Calu3 (cell line): ENCODE measurements around the gene CDK5RAP2. TPM values are rescaled to one million over a fixed set of nuclear protein-coding genes. Genes with fewer than 3 reads are reported as not detected.

ENCODE experiments used
- BruUV-seq: library from RNA; stranded (reverse); fragments of 400-500 nt; replicated peaks from 2 replicates; lab custom pipeline; 2021; lab: Mats Ljungman, UMichigan
- CTCF ChIA-PET: fragments of 300-600 bp; sonication (Branson Sonifier 250); formaldehyde crosslinking; loops from one replicate; lab custom pipeline; 2022; ENCODE audit warnings: antibody characterized with exemption; lab: Charles Lee
- DNase-seq: peaks from one replicate; pipeline ENCODE4 v3.0.0; 2022
- H3K27ac Mint-ChIP-seq: one replicate; pipeline ENCODE4 v1.8.0; 2022; ENCODE audit warnings: mixed read lengths; ENCODE audit not compliant: unreplicated experiment
- H3K27me3 Mint-ChIP-seq: one replicate; pipeline ENCODE4 v1.8.0; 2022; ENCODE audit warnings: mixed read lengths; ENCODE audit not compliant: unreplicated experiment
- H3K36me3 Mint-ChIP-seq: one replicate; pipeline ENCODE4 v1.8.0; 2022; ENCODE audit warnings: mild to moderate bottlenecking, moderate library complexity, mixed read lengths; ENCODE audit not compliant: insufficient read depth, unreplicated experiment
- H3K4me1 Mint-ChIP-seq: one replicate; pipeline ENCODE4 v1.8.0; 2022; ENCODE audit warnings: mild to moderate bottlenecking, low read depth, mixed read lengths; ENCODE audit not compliant: unreplicated experiment
- H3K4me3 Mint-ChIP-seq: one replicate; pipeline ENCODE4 v1.8.0; 2022; ENCODE audit warnings: mild to moderate bottlenecking, low read depth, moderate library complexity, mixed read lengths; ENCODE audit not compliant: unreplicated experiment
- H3K9me3 Mint-ChIP-seq: one replicate; pipeline ENCODE4 v1.8.0; 2022; ENCODE audit warnings: low read depth, mixed read lengths; ENCODE audit not compliant: unreplicated experiment
- intact Hi-C: fragments of 100-400 bp; cut with micrococcal nuclease; formaldehyde crosslinking; loops from one replicate; pipeline ENCODE4 v1.10.0; 2022; ENCODE audit not compliant: unreplicated experiment
- total RNA-seq: library from RNA; stranded (reverse); gene quantifications from 2 replicates; pipeline ENCODE4 v1.2.3, GENCODE V29; 2022
- TF ChIP-seq, protein P1 (sequence below): fragments of 200-600 bp; IDR thresholded peaks from one replicate; pipeline ENCODE4 v1.8.0; 2022; ENCODE audit warnings: antibody characterized with exemption; ENCODE audit not compliant: unreplicated experiment

The CDK5RAP2 gene
- total RNA-seq, 1 experiment from 2014 or later, result 40.7 TPM

DNA sequence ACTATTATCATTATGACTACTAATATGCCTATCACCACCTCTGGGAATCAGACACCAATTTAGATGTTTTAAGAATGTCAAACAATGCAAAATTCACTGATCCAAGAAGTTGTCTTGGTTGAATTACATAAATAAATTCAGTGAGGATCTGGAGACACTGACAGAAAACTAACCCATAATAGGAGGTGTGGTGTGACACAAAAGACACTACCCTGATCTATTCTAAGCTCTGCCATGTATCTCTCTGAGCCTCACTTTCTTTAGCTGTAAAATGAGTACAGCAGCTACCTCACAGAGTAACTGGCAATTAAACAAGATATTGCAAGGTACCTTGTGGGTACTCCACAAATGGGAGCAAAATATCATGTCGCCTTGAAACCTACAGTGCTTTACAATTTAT lies 7.5 kb downstream of the CDK5RAP2 start:
- Mint-ChIP-seq H3K36me3 (peaks cover 15% of the 10 kb centered on the region), H3K9me3 (no peaks in the 10 kb centered on the region), H3K27me3 (no peaks in the 10 kb centered on the region), H3K4me3 (no peak overlapping the region), H3K27ac (no peak overlapping the region), H3K4me1 (no peaks in the 10 kb centered on the region)
- intact Hi-C loops, result no loop called here
- CTCF ChIA-PET, result no interaction called here
- BruUV-seq, result no TSS peak
- TF ChIP-seq, protein P1, sequence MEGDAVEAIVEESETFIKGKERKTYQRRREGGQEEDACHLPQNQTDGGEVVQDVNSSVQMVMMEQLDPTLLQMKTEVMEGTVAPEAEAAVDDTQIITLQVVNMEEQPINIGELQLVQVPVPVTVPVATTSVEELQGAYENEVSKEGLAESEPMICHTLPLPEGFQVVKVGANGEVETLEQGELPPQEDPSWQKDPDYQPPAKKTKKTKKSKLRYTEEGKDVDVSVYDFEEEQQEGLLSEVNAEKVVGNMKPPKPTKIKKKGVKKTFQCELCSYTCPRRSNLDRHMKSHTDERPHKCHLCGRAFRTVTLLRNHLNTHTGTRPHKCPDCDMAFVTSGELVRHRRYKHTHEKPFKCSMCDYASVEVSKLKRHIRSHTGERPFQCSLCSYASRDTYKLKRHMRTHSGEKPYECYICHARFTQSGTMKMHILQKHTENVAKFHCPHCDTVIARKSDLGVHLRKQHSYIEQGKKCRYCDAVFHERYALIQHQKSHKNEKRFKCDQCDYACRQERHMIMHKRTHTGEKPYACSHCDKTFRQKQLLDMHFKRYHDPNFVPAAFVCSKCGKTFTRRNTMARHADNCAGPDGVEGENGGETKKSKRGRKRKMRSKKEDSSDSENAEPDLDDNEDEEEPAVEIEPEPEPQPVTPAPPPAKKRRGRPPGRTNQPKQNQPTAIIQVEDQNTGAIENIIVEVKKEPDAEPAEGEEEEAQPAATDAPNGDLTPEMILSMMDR, result no peak
- DNase-seq, result no peak

GRCh38 chr9:120571443-120572257 lies 8.3 kb downstream of the CDK5RAP2 start:
- Mint-ChIP-seq H3K36me3 (peaks cover 15% of the 10 kb centered on the region), H3K27me3 (no peaks in the 10 kb centered on the region), H3K4me1 (no peaks in the 10 kb centered on the region), H3K27ac (no peak overlapping the region), H3K4me3 (no peak overlapping the region), H3K9me3 (no peaks in the 10 kb centered on the region)
- no TSS peak for BruUV-seq
- TF ChIP-seq, protein P1, result no peak
- DNase-seq, result no peak
- CTCF ChIA-PET, result no interaction called here
- intact Hi-C loops, result no loop called here

DNA sequence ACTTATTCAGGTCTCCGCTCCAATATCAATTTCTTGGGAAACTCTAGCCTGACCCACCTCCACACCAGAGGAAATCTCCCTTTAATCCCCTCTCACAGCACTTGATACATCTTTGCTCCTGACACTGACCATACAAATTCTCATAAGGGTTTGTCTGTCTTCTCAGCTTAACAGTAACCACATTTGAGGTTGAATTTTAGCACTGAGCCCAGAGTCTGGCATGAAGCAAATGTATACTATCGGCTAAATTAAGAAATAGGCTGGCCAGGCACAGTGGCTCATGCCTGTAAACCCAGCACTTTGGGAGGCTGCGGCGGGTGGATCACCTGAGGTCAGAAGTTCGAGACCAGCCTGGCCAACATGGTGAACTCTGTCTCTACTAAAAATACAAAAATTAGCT lies 9.7 kb downstream of the CDK5RAP2 start:
- TF ChIP-seq, protein P1, result no peak
- peaks cover 4% of the 10 kb centered on the region for H3K4me1 Mint-ChIP-seq
- no peak overlapping the region for H3K4me3 Mint-ChIP-seq
- peaks cover 15% of the 10 kb centered on the region for H3K36me3 Mint-ChIP-seq
- intact Hi-C loops, result no loop called here
- no peaks in the 10 kb centered on the region for H3K9me3 Mint-ChIP-seq
- no peaks in the 10 kb centered on the region for H3K27me3 Mint-ChIP-seq
- CTCF ChIA-PET, result no interaction called here
- no TSS peak for BruUV-seq
- DNase-seq, result no peak
- H3K27ac Mint-ChIP-seq, result no peak overlapping the region

DNA sequence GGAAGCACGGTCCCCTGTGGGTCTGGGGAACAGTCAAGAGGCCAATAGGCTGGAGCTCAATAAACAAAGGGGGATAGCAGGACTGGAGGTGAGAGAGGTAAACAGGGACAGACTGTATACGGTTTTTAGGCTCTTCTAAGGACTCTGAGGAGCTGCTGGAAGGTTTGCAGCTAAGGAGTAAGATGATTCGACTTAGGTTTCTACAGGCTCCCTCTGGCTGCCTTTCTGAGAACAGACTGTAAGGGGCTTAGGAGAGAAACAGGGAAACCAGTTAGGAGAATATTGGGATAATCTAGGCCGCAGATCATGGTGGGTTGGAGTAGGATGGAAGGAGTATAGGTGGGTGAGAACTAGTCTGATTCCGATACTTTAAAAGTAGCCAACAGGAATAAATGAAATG lies 10.4 kb downstream of the CDK5RAP2 start:
- TF ChIP-seq, protein P1, result no peak
- DNase-seq, result no peak
- no peak overlapping the region for H3K4me3 Mint-ChIP-seq
- BruUV-seq, result no TSS peak
- H3K4me1 Mint-ChIP-seq, result peaks cover 5% of the 10 kb centered on the region
- no peaks in the 10 kb centered on the region for H3K27me3 Mint-ChIP-seq
- no peaks in the 10 kb centered on the region for H3K9me3 Mint-ChIP-seq
- CTCF ChIA-PET, result no interaction called here
- intact Hi-C loops, result no loop called here
- peaks cover 15% of the 10 kb centered on the region for H3K36me3 Mint-ChIP-seq
- no peak overlapping the region for H3K27ac Mint-ChIP-seq
